ENCODE results near the gene OR10V1.

DNA sequence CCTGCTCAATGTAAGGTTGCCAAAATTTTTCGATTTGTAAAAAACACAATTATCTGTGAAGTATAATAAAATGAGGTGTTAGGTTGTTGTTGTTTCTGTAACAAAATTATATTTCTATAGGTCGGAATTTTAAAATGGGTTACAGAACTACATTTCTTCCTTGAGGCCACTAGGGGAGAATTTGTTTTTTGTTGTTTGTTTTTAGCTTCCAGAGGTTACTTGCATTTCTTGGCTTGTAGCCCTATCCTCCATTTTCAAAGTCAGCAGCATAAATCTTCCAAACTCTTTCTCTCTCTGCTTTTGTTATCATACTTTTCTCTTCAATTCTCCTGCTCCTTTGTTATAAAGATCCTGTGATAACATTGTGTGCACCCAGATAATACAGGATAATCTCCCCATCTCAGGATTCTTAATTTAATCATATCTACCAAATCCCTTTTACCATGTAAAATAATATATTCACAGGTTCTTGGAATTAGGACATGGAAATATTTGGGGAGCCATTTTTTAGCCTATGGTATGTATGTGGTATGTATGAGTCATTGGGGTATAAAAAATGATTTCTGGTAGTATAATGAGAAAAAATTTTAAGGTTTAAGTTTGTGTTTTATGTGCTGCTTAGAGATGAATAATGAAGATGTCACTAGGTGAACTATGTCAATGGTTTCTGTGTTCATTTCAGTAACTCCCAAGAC is 35.4 kb downstream of the OR10V1 start:
- TF ChIP-seq, protein P1, sequence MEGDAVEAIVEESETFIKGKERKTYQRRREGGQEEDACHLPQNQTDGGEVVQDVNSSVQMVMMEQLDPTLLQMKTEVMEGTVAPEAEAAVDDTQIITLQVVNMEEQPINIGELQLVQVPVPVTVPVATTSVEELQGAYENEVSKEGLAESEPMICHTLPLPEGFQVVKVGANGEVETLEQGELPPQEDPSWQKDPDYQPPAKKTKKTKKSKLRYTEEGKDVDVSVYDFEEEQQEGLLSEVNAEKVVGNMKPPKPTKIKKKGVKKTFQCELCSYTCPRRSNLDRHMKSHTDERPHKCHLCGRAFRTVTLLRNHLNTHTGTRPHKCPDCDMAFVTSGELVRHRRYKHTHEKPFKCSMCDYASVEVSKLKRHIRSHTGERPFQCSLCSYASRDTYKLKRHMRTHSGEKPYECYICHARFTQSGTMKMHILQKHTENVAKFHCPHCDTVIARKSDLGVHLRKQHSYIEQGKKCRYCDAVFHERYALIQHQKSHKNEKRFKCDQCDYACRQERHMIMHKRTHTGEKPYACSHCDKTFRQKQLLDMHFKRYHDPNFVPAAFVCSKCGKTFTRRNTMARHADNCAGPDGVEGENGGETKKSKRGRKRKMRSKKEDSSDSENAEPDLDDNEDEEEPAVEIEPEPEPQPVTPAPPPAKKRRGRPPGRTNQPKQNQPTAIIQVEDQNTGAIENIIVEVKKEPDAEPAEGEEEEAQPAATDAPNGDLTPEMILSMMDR (IDR thresholded peaks at IDR 0.05 in 2 of 3, conservative IDR thresholded peaks at IDR 0.05 in 1 of 3; ENCODE audit: insufficient read depth in 2 of 3, low read depth in 1 of 3, low read length in 3 of 3) = no peak
- TF ChIP-seq CHD4 (IDR thresholded peaks at IDR 0.05; ENCODE audit: insufficient read depth, insufficient replicate concordance, low read depth, low read length, poor library complexity, severe bottlenecking) (no peak), ZZZ3 (IDR thresholded peaks at IDR 0.05) (no peak), RFX1 (IDR thresholded peaks at IDR 0.05) (no peak), NRF1 (conservative IDR thresholded peaks at IDR 0.05 in 1 of 2, IDR thresholded peaks at IDR 0.05 in 1 of 2) (no peak), ZBTB17 (CRISPR knock-in tag; IDR thresholded peaks at IDR 0.05) (no peak), ZNF324 (CRISPR knock-in tag; IDR thresholded peaks at IDR 0.05) (no peak), TEAD4 (IDR thresholded peaks at IDR 0.05; ENCODE audit: low read length) (no peak), TEAD4 (CRISPR knock-in tag; IDR thresholded peaks at IDR 0.05; ENCODE audit: borderline replicate concordance) (no peak), HDAC2 (IDR thresholded peaks at IDR 0.05) (no peak)
- TF ChIP-seq, protein P2, sequence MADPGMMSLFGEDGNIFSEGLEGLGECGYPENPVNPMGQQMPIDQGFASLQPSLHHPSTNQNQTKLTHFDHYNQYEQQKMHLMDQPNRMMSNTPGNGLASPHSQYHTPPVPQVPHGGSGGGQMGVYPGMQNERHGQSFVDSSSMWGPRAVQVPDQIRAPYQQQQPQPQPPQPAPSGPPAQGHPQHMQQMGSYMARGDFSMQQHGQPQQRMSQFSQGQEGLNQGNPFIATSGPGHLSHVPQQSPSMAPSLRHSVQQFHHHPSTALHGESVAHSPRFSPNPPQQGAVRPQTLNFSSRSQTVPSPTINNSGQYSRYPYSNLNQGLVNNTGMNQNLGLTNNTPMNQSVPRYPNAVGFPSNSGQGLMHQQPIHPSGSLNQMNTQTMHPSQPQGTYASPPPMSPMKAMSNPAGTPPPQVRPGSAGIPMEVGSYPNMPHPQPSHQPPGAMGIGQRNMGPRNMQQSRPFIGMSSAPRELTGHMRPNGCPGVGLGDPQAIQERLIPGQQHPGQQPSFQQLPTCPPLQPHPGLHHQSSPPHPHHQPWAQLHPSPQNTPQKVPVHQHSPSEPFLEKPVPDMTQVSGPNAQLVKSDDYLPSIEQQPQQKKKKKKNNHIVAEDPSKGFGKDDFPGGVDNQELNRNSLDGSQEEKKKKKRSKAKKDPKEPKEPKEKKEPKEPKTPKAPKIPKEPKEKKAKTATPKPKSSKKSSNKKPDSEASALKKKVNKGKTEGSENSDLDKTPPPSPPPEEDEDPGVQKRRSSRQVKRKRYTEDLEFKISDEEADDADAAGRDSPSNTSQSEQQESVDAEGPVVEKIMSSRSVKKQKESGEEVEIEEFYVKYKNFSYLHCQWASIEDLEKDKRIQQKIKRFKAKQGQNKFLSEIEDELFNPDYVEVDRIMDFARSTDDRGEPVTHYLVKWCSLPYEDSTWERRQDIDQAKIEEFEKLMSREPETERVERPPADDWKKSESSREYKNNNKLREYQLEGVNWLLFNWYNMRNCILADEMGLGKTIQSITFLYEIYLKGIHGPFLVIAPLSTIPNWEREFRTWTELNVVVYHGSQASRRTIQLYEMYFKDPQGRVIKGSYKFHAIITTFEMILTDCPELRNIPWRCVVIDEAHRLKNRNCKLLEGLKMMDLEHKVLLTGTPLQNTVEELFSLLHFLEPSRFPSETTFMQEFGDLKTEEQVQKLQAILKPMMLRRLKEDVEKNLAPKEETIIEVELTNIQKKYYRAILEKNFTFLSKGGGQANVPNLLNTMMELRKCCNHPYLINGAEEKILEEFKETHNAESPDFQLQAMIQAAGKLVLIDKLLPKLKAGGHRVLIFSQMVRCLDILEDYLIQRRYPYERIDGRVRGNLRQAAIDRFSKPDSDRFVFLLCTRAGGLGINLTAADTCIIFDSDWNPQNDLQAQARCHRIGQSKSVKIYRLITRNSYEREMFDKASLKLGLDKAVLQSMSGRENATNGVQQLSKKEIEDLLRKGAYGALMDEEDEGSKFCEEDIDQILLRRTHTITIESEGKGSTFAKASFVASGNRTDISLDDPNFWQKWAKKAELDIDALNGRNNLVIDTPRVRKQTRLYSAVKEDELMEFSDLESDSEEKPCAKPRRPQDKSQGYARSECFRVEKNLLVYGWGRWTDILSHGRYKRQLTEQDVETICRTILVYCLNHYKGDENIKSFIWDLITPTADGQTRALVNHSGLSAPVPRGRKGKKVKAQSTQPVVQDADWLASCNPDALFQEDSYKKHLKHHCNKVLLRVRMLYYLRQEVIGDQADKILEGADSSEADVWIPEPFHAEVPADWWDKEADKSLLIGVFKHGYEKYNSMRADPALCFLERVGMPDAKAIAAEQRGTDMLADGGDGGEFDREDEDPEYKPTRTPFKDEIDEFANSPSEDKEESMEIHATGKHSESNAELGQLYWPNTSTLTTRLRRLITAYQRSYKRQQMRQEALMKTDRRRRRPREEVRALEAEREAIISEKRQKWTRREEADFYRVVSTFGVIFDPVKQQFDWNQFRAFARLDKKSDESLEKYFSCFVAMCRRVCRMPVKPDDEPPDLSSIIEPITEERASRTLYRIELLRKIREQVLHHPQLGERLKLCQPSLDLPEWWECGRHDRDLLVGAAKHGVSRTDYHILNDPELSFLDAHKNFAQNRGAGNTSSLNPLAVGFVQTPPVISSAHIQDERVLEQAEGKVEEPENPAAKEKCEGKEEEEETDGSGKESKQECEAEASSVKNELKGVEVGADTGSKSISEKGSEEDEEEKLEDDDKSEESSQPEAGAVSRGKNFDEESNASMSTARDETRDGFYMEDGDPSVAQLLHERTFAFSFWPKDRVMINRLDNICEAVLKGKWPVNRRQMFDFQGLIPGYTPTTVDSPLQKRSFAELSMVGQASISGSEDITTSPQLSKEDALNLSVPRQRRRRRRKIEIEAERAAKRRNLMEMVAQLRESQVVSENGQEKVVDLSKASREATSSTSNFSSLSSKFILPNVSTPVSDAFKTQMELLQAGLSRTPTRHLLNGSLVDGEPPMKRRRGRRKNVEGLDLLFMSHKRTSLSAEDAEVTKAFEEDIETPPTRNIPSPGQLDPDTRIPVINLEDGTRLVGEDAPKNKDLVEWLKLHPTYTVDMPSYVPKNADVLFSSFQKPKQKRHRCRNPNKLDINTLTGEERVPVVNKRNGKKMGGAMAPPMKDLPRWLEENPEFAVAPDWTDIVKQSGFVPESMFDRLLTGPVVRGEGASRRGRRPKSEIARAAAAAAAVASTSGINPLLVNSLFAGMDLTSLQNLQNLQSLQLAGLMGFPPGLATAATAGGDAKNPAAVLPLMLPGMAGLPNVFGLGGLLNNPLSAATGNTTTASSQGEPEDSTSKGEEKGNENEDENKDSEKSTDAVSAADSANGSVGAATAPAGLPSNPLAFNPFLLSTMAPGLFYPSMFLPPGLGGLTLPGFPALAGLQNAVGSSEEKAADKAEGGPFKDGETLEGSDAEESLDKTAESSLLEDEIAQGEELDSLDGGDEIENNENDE (IDR thresholded peaks at IDR 0.05; ENCODE audit: low read depth, low read length) = no peak
